ENCODE measurements around the gene DDX17.

The DDX17 gene

DNA sequence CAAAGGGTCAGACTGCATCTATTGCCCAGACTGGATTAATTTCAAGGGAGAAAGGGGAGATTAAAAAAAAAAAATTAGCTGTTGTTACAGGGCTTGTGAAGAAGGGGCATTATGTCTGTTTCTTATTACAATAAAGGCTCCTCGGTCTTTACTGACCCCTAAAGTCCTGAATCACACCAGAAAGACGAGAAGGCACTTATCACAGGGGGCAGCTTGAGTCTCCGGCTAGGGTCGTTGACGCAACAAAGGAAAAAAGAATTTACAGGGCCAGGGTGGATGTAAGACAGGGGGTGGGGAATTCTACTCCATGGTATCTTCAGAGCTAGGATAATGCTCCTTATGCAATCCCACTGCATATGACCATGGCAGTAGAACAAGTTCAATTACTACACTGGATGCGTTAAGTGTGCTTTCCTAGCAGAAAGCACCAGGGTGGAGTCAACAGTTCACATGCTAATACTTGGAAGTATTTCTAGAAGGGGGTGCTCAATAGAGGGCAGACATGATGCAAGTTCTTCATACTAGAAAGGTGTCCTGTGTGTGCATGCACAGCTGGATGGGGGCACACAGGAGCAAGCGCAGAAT, 16.5 kb downstream of the DDX17 start:
- ChIA-PET POLR2A (no interaction called here), CTCF (interaction anchor here (0.9 to 3.1 kb wide), 3 partner anchors 21 to 437 kb away, joined by 3 to 11 read pairs (median 4); partner anchors contain the start of gene KDELR3)
- H3K4me3 ChIP-seq (ENCODE audit: low read depth, low read length) = no peak overlapping the region
- no peak for DNase-seq (ENCODE audit: low read depth, low spot score)
- TF ChIP-seq, protein P1, sequence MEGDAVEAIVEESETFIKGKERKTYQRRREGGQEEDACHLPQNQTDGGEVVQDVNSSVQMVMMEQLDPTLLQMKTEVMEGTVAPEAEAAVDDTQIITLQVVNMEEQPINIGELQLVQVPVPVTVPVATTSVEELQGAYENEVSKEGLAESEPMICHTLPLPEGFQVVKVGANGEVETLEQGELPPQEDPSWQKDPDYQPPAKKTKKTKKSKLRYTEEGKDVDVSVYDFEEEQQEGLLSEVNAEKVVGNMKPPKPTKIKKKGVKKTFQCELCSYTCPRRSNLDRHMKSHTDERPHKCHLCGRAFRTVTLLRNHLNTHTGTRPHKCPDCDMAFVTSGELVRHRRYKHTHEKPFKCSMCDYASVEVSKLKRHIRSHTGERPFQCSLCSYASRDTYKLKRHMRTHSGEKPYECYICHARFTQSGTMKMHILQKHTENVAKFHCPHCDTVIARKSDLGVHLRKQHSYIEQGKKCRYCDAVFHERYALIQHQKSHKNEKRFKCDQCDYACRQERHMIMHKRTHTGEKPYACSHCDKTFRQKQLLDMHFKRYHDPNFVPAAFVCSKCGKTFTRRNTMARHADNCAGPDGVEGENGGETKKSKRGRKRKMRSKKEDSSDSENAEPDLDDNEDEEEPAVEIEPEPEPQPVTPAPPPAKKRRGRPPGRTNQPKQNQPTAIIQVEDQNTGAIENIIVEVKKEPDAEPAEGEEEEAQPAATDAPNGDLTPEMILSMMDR (IDR thresholded peaks at IDR 0.05; ENCODE audit: insufficient read depth, low read length, missing control alignments) = no peak

DNA sequence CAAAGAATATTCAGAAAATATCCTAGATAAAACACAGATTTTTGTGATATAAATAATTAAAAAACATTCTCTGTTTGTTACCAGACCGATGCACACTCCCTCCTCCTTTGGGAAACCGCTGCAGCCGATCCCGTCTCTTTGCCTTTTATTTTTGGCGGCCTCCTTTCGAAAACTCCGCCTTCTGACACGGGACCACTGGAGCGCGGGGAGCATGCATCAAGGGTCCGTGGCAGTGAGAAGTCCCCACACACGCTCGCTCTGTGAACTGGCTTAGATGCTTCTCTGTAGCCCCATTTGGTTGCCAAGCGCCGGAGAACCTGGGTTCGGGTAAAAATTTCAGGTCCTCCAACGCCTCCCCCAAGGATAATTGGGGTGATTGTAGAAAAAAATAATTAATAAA, 17.0 kb downstream of the DDX17 start:
- POLR2A ChIA-PET = no interaction called here

DNA sequence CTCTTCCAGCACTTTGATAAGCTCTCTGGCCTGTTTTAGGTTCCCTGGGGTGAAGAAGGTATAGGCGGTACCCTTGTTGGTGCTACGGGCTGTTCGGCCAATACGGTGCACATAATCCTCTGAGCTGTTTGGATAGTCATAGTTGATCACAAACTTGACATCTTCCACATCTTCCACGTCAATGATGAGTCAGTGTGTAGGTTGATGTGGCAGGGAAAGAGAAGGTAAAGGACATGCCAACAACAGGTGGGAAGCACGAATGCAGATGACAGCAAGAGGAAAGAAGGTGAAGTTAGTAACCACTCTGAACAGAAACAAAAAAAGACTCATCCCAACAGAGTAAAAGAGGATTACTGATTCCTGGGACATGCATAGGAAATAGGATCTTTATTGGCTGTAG, 18.2 kb downstream of the DDX17 start:
- TF ChIP-seq, protein P1 (IDR thresholded peaks at IDR 0.05; ENCODE audit: insufficient read depth, low read length, missing control alignments) = no peak
- POLR2A ChIA-PET = no interaction called here
- no peak for DNase-seq (ENCODE audit: low read depth, low spot score)
- CTCF ChIA-PET = no interaction called here
- no peak overlapping the region for H3K4me3 ChIP-seq (ENCODE audit: low read depth, low read length)

More for the DNA sequence above, 17.0 kb downstream of the DDX17 start:
- CTCF ChIA-PET = interaction anchor here (3.1 kb wide), 1 partner anchor 437 kb away, joined by 11 read pairs; no protein-coding TSS in a partner anchor
- DNase-seq (ENCODE audit: low read depth, low spot score) = no peak
- TF ChIP-seq, protein P1 (IDR thresholded peaks at IDR 0.05; ENCODE audit: insufficient read depth, low read length, missing control alignments) = no peak
- no peak overlapping the region for H3K4me3 ChIP-seq (ENCODE audit: low read depth, low read length)

DNA sequence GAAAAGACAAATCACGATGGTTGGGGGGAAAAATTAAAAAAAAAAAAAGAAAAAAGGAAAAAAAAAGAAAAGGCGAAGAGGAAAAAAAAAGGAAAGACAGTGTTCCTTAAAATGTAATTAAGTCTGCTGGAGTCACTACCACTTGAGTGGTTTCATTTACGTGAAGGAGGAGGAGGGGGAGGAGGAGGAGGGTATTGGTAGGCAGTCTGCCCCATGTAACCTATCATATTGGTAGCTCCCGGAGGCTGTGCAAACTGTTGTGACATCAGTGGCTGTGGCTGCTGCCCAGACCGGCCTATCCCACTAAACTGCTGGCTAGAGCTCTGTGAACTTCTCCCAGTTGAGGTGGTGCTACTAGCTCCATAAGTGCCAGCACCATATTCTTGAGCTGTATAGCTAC, 20.3 kb downstream of the DDX17 start:
- H3K4me3 ChIP-seq (ENCODE audit: low read depth, low read length) = no peak overlapping the region
- no peak for DNase-seq (ENCODE audit: low read depth, low spot score)
- ChIA-PET POLR2A (interaction anchor here (0.9 kb wide), 1 partner anchor 13 kb away, joined by 3 read pairs; no protein-coding TSS in a partner anchor), CTCF (interaction anchor here (2.4 to 3.0 kb wide), 2 partner anchors 10 to 86 kb away, joined by 7 to 12 read pairs; no protein-coding TSS in a partner anchor)
- TF ChIP-seq, protein P1 (IDR thresholded peaks at IDR 0.05; ENCODE audit: insufficient read depth, low read length, missing control alignments) = no peak

DNA sequence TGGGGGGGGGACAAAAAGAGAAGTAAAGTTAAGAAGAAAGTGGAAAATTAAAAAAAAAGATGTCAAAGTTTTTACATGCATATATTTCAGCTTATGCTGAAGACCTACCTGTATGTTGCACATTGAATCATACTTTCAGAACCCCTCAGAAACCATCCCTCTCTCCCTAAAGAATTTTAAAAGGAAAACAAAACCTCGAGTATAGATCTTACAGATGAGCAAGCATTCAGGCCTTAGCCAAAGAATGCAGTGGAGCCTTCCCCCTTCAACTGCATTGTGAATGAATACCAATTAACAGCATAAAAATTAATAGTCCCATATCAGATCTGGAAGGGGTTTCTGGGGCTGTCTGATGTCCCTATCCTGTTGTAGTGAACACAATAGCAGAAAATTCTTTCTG, 21.9 kb downstream of the DDX17 start:
- POLR2A ChIA-PET = interaction anchor here (1.4 kb wide), 1 partner anchor 16 kb away, joined by 4 read pairs; the partner anchor contains the start of gene KDELR3

More for the DNA sequence above, 21.9 kb downstream of the DDX17 start:
- no peak for DNase-seq (ENCODE audit: low read depth, low spot score)
- no peak overlapping the region for H3K4me3 ChIP-seq (ENCODE audit: low read depth, low read length)
- TF ChIP-seq, protein P1 (IDR thresholded peaks at IDR 0.05; ENCODE audit: insufficient read depth, low read length, missing control alignments) = no peak
- CTCF ChIA-PET = interaction anchor here (3.0 kb wide), 1 partner anchor 88 kb away, joined by 12 read pairs; no protein-coding TSS in a partner anchor
